Stimulated activated CD4-positive, alpha-beta T cell treated with anti-CD3 and anti-CD28 coated beads, TNF-alpha, amount 100 ng/mL, for 4 hours (primary cell): ENCODE data around the gene BCAS1.
A peak's percentile ranks its signal among the peaks of the same experiment; 100 is the strongest.

ENCODE experiments used
- DNase-seq, 3 experiments: peaks; one replicate each; pipeline ENCODE4 v3.0.0-alpha.2; 2020; ENCODE audit warnings: low read depth in 3 of 3

BCAS1 gene

GRCh38 chr20:54103067-54103761, 32.8 kb upstream of the BCAS1 start:
- DNase-seq, result peak; percentile 42 to 60 (median 50)

- DNase-seq, result no peak
These were observed 32.1 kb upstream of the BCAS1 start for GRCh38 chr20:54102543-54102942.

GRCh38 chr20:54100563-54100962, 30.2 kb upstream of the BCAS1 start:
- DNase-seq, result no peak

GRCh38 chr20:54099894-54100293, 29.5 kb upstream of the BCAS1 start:
- DNase-seq, result no peak

GRCh38 chr20:54098047-54098446, 27.7 kb upstream of the BCAS1 start:
- no peak for DNase-seq

- no peak for DNase-seq
These were observed 26.8 kb upstream of the BCAS1 start for GRCh38 chr20:54097236-54097529.

- DNase-seq, result no peak
These were observed 25.4 kb upstream of the BCAS1 start for GRCh38 chr20:54095824-54096223.

GRCh38 chr20:54094268-54094580, 23.8 kb upstream of the BCAS1 start:
- no peak for DNase-seq

GRCh38 chr20:54093423-54094267, 23.3 kb upstream of the BCAS1 start:
- DNase-seq, result no peak

- DNase-seq, result no peak
These were observed 21.6 kb upstream of the BCAS1 start for GRCh38 chr20:54092021-54092420.

GRCh38 chr20:54091120-54091480, 20.7 kb upstream of the BCAS1 start:
- no peak for DNase-seq

- DNase-seq, result no peak
These were observed 20.1 kb upstream of the BCAS1 start for GRCh38 chr20:54090230-54091119.

GRCh38 chr20:54088430-54088829, 18.0 kb upstream of the BCAS1 start:
- DNase-seq, result no peak

GRCh38 chr20:54086507-54087039, 16.2 kb upstream of the BCAS1 start:
- no peak for DNase-seq

GRCh38 chr20:54085910-54086309, 15.5 kb upstream of the BCAS1 start:
- DNase-seq, result no peak

- no peak for DNase-seq
These were observed 15.0 kb upstream of the BCAS1 start for GRCh38 chr20:54085425-54085824.

- no peak for DNase-seq
These were observed 14.5 kb upstream of the BCAS1 start for GRCh38 chr20:54084727-54085388.

- no peak for DNase-seq
These were observed 13.8 kb upstream of the BCAS1 start for GRCh38 chr20:54084193-54084592.

- DNase-seq, result no peak
These were observed 13.1 kb upstream of the BCAS1 start for GRCh38 chr20:54083459-54083858.

GRCh38 chr20:54082100-54082499, 11.7 kb upstream of the BCAS1 start:
- DNase-seq, result no peak

GRCh38 chr20:54079652-54080051, 9.3 kb upstream of the BCAS1 start:
- no peak for DNase-seq
